Measurements from ENCODE around the gene SLC6A12.

DNA sequence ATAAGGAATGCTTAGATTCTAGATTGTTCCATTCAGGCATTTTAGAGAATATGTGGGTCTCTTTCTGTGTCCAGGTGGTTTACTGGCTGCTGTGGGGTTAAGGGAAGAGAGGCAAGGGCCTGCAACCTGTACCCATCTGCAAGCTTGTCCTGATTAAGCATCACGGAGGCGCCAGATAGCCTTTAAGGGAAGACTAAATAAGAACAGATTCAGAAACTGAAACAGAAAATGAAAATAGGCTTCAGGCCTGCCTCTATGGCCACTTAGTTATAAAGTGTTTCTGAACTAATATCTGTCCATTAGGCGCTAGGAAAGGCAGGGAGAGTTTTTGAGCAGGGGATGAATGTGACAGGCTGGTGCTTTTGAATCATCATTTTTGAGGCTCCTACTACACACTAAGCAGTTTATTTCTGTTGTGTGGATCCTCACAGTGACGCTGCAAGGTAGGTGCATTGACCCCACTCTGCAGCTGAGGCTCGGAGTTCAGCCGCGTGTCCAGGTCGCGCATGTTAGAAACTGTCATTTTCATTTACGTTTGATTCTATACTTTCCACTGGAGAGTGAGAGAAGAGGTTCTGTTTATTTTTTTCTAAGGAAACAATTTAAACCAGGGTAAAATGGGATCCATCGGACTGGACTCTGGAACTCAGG is 47.4 kb downstream of the SLC6A12 start:
- TF ChIP-seq POLR2A (IDR thresholded peaks at IDR 0.05) (no peak), CTCF (IDR thresholded peaks at IDR 0.05) (no peak)

Data from body of pancreas (tissue), 4 donors.